ENCODE results near the gene XPO6. TPM values are rescaled to one million over a fixed set of nuclear protein-coding genes. Genes with fewer than 3 reads are reported as not detected.

Gene XPO6
- total RNA-seq, 1 donor from 2014 or later = 71.6 TPM

GRCh38 chr16:28081391-28081968 is 130.3 kb downstream of the XPO6 start:
- Mint-ChIP-seq H3K4me1 (peaks cover 24% of the 10 kb centered on the region), H3K27me3 (ENCODE audit: insufficient read depth, low read depth) (peaks cover 6% of the 10 kb centered on the region), H3K9me3 (no peaks in the 10 kb centered on the region), H3K4me3 (no peak overlapping the region), H3K36me3 (no peaks in the 10 kb centered on the region), H3K27ac (no peak overlapping the region)
- no peak overlapping the region for H3K9ac ChIP-seq
- no peaks in the 10 kb centered on the region for H4K20me1 ChIP-seq (ENCODE audit: low read depth)
- no peak overlapping the region for H2AFZ ChIP-seq (replicated peaks)
- H3K4me3 ChIP-seq = no peak overlapping the region
- peaks cover 6% of the 10 kb centered on the region for H3F3A ChIP-seq (ENCODE audit: low read depth)
- DNase-seq (ENCODE audit: low spot score) = no peak
- no peaks in the 10 kb centered on the region for H3K9me3 ChIP-seq (ENCODE audit: low read depth)
- TF ChIP-seq CTCF (IDR thresholded peaks at IDR 0.05) (no peak), EZH2 (IDR thresholded peaks at IDR 0.05) (no peak), EZH2phosphoT487 (IDR thresholded peaks at IDR 0.05) (no peak)
- no peak overlapping the region for H3K4me2 ChIP-seq
- H3K36me3 ChIP-seq = no peaks in the 10 kb centered on the region
- no peaks in the 10 kb centered on the region for H3K27me3 ChIP-seq
- H3K27ac ChIP-seq = no peak overlapping the region
- H3K4me1 ChIP-seq = peaks cover 5% of the 10 kb centered on the region
- no peaks in the 10 kb centered on the region for H3K79me2 ChIP-seq (ENCODE audit: low read depth)

GRCh38 chr16:28078261-28078660 is 133.5 kb downstream of the XPO6 start:
- Histone ChIP-seq H3K4me1 (peaks cover 5% of the 10 kb centered on the region), H3F3A (ENCODE audit: low read depth) (peaks cover 6% of the 10 kb centered on the region), H3K9me3 (ENCODE audit: low read depth) (no peaks in the 10 kb centered on the region), H3K9ac (no peak overlapping the region), H3K4me3 (no peak overlapping the region), H4K20me1 (ENCODE audit: low read depth) (no peaks in the 10 kb centered on the region), H3K4me2 (no peak overlapping the region), H2AFZ (replicated peaks) (no peak overlapping the region), H3K79me2 (ENCODE audit: low read depth) (no peaks in the 10 kb centered on the region), H3K27ac (no peak overlapping the region), H3K36me3 (no peaks in the 10 kb centered on the region), H3K27me3 (no peaks in the 10 kb centered on the region)
- H3K36me3 Mint-ChIP-seq = no peaks in the 10 kb centered on the region
- peak overlapping the region; percentile 24 for H3K4me3 Mint-ChIP-seq
- no peak overlapping the region for H3K27ac Mint-ChIP-seq
- DNase-seq (ENCODE audit: low spot score) = no peak
- H3K9me3 Mint-ChIP-seq = no peaks in the 10 kb centered on the region
- H3K27me3 Mint-ChIP-seq (ENCODE audit: insufficient read depth, low read depth) = peaks cover 9% of the 10 kb centered on the region
- TF ChIP-seq CTCF (IDR thresholded peaks at IDR 0.05) (no peak), EZH2phosphoT487 (IDR thresholded peaks at IDR 0.05) (no peak), EZH2 (IDR thresholded peaks at IDR 0.05) (no peak)
- H3K4me1 Mint-ChIP-seq = peaks cover 10% of the 10 kb centered on the region

- Mint-ChIP-seq H3K4me1 (peaks cover 4% of the 10 kb centered on the region), H3K36me3 (no peaks in the 10 kb centered on the region), H3K9me3 (no peaks in the 10 kb centered on the region), H3K4me3 (no peak overlapping the region), H3K27me3 (ENCODE audit: insufficient read depth, low read depth) (peaks cover 11% of the 10 kb centered on the region), H3K27ac (no peak overlapping the region)
- peaks cover 10% of the 10 kb centered on the region for H3K27me3 ChIP-seq
- H4K20me1 ChIP-seq (ENCODE audit: low read depth) = no peaks in the 10 kb centered on the region
- H3K4me1 ChIP-seq = no peaks in the 10 kb centered on the region
- no peaks in the 10 kb centered on the region for H3K36me3 ChIP-seq
- no peaks in the 10 kb centered on the region for H3K79me2 ChIP-seq (ENCODE audit: low read depth)
- no peaks in the 10 kb centered on the region for H3K9me3 ChIP-seq (ENCODE audit: low read depth)
- no peak overlapping the region for H3K4me3 ChIP-seq
- no peak overlapping the region for H3K27ac ChIP-seq
- H2AFZ ChIP-seq (replicated peaks) = no peak overlapping the region
- no peak for TF ChIP-seq EZH2phosphoT487 (IDR thresholded peaks at IDR 0.05)
- TF ChIP-seq EZH2 (IDR thresholded peaks at IDR 0.05) = no peak
- no peak for TF ChIP-seq CTCF (IDR thresholded peaks at IDR 0.05)
- no peak overlapping the region for H3K4me2 ChIP-seq
- no peak overlapping the region for H3K9ac ChIP-seq
- no peak for DNase-seq (ENCODE audit: low spot score)
- no peaks in the 10 kb centered on the region for H3F3A ChIP-seq (ENCODE audit: low read depth)
Observed at GRCh38 chr16:28073836-28074235, 137.9 kb downstream of the XPO6 start.
